OCI-LY3 (cell line): ENCODE measurements around the gene CPEB3.

Source experiments
- EZH2phosphoT487 ChIP-seq: fragments of 200-600 bp; shearing (Covaris generic); IDR thresholded peaks from 2 replicates; pipeline ENCODE4 v1.6.1; 2018; ENCODE audit warnings: antibody characterized with exemption, mixed run types, low read depth
- TF ChIP-seq, protein P1 (sequence below): fragments of 200-600, 300-600 bp; sonication (generic); IDR thresholded peaks from 2 replicates; pipeline ENCODE4 v1.5.1; 2014; ENCODE audit warnings: antibody characterized with exemption, low read length, low read depth

- TF ChIP-seq, protein P1, sequence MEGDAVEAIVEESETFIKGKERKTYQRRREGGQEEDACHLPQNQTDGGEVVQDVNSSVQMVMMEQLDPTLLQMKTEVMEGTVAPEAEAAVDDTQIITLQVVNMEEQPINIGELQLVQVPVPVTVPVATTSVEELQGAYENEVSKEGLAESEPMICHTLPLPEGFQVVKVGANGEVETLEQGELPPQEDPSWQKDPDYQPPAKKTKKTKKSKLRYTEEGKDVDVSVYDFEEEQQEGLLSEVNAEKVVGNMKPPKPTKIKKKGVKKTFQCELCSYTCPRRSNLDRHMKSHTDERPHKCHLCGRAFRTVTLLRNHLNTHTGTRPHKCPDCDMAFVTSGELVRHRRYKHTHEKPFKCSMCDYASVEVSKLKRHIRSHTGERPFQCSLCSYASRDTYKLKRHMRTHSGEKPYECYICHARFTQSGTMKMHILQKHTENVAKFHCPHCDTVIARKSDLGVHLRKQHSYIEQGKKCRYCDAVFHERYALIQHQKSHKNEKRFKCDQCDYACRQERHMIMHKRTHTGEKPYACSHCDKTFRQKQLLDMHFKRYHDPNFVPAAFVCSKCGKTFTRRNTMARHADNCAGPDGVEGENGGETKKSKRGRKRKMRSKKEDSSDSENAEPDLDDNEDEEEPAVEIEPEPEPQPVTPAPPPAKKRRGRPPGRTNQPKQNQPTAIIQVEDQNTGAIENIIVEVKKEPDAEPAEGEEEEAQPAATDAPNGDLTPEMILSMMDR = no peak
- no peak for TF ChIP-seq EZH2phosphoT487
Observed at GRCh38 chr10:92042541-92042940, 248.3 kb downstream of the CPEB3 start.
